ENCODE measurements around the gene MAST2. TPM values are rescaled to one million over a fixed set of nuclear protein-coding genes. Genes with fewer than 3 reads are reported as not detected.
"Not testable (repeated sequence)": the region's sequence is repeated elsewhere in the genome, so short reads cannot be mapped to it uniquely, and the experiment has no call there.

Gene MAST2
- total RNA-seq, 1 experiment from 2014 or later: 37.2 TPM

DNA sequence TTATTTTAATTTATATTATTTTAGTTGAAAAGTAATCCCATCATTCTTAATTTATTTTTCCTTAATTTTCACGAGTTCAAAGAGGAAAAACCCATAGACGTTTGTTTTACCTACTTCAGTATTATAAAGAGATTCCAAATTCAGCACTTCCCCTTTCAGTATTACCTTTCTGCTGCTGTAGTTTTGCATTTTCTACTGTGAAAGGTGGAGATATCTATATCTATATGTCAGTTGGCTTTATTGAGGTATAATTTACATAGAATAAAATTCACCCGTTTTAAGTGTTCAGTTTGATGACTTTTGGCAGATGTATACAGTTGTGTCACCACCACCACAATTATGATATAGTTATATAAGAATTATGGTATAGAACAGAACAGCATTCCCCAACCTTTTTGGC is 33.0 kb downstream of the MAST2 start (continued):
- TF ChIP-seq, protein P1, sequence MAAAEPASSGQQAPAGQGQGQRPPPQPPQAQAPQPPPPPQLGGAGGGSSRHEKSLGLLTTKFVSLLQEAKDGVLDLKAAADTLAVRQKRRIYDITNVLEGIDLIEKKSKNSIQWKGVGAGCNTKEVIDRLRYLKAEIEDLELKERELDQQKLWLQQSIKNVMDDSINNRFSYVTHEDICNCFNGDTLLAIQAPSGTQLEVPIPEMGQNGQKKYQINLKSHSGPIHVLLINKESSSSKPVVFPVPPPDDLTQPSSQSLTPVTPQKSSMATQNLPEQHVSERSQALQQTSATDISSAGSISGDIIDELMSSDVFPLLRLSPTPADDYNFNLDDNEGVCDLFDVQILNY (CRISPR knock-in tag; IDR thresholded peaks at IDR 0.05): no peak
- TF ChIP-seq ZNF671 (CRISPR knock-in tag; IDR thresholded peaks at IDR 0.05): no peak
- TF ChIP-seq, protein P2, sequence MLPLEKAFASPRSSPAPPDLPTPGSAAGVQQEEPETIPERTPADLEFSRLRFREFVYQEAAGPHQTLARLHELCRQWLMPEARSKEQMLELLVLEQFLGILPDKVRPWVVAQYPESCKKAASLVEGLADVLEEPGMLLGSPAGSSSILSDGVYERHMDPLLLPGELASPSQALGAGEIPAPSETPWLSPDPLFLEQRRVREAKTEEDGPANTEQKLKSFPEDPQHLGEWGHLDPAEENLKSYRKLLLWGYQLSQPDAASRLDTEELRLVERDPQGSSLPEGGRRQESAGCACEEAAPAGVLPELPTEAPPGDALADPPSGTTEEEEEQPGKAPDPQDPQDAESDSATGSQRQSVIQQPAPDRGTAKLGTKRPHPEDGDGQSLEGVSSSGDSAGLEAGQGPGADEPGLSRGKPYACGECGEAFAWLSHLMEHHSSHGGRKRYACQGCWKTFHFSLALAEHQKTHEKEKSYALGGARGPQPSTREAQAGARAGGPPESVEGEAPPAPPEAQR (CRISPR knock-in tag; IDR thresholded peaks at IDR 0.05): no peak
- TF ChIP-seq FOXP1 (CRISPR knock-in tag; IDR thresholded peaks at IDR 0.05; ENCODE audit: borderline replicate concordance): no peak
- no peak for TF ChIP-seq RELA (CRISPR knock-in tag; IDR thresholded peaks at IDR 0.05; ENCODE audit: borderline replicate concordance)
- TF ChIP-seq, protein P3, sequence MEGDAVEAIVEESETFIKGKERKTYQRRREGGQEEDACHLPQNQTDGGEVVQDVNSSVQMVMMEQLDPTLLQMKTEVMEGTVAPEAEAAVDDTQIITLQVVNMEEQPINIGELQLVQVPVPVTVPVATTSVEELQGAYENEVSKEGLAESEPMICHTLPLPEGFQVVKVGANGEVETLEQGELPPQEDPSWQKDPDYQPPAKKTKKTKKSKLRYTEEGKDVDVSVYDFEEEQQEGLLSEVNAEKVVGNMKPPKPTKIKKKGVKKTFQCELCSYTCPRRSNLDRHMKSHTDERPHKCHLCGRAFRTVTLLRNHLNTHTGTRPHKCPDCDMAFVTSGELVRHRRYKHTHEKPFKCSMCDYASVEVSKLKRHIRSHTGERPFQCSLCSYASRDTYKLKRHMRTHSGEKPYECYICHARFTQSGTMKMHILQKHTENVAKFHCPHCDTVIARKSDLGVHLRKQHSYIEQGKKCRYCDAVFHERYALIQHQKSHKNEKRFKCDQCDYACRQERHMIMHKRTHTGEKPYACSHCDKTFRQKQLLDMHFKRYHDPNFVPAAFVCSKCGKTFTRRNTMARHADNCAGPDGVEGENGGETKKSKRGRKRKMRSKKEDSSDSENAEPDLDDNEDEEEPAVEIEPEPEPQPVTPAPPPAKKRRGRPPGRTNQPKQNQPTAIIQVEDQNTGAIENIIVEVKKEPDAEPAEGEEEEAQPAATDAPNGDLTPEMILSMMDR (IDR thresholded peaks at IDR 0.05): no peak
- TF ChIP-seq, protein P4, sequence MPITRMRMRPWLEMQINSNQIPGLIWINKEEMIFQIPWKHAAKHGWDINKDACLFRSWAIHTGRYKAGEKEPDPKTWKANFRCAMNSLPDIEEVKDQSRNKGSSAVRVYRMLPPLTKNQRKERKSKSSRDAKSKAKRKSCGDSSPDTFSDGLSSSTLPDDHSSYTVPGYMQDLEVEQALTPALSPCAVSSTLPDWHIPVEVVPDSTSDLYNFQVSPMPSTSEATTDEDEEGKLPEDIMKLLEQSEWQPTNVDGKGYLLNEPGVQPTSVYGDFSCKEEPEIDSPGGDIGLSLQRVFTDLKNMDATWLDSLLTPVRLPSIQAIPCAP (CRISPR knock-in tag; IDR thresholded peaks at IDR 0.05): no peak
- TF ChIP-seq FOXJ3 (CRISPR knock-in tag; IDR thresholded peaks at IDR 0.05; ENCODE audit: borderline replicate concordance): no peak

DNA sequence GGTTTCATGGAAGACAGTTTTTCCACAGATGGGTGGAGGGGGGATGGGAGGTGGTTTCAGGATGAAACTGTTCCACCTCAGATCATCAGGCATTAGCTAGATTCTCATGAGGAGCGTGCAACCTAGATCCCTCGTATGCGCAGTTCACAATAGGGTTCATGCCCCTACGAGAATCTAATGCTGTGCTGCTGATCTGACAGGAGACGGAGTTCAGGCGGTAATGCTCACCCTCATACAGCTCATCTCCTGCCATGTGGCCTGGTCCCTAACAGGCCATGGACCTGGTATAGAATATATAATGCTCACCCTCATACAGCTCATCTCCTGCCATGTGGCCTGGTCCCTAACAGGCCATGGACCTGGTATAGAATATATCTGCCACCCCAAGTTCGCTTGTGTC is 33.4 kb downstream of the MAST2 start:
- H3K27ac Mint-ChIP-seq; POLR2A ChIA-PET; ATAC-seq; H3K27me3 Mint-ChIP-seq (ENCODE audit: low read depth); H3K4me3 Mint-ChIP-seq; CTCF ChIA-PET; H3K9me3 Mint-ChIP-seq; DNase-seq (ENCODE audit: low spot score); H3K4me1 Mint-ChIP-seq: not testable (repeated sequence)
- peaks cover 10% of the 10 kb centered on the region; the same call in 1 of the 2 replicates for H3K36me3 Mint-ChIP-seq

DNA sequence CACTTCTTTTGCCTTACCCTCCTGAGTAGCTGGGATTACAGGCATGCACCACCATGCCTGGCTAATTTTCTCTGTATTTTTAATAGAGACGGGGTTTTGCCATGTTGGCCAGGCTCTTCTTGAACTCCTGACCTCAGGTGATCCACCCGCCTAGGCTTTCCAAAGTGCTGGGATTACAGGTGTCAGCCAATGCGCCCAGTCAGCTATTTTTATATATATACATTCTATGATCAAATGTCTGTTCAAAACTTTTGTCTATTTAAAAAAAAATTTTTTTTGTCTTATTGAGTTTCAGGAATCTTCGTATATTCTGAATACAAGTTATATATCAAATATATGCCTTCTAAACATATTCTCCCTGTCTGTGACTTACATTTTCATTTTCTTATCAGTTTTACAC is 34.9 kb downstream of the MAST2 start:
- H3K4me1 Mint-ChIP-seq; H3K4me3 Mint-ChIP-seq; DNase-seq (ENCODE audit: low spot score); POLR2A ChIA-PET; H3K27ac Mint-ChIP-seq; CTCF ChIA-PET; ATAC-seq; H3K27me3 Mint-ChIP-seq (ENCODE audit: low read depth); H3K36me3 Mint-ChIP-seq; H3K9me3 Mint-ChIP-seq: not testable (repeated sequence)

DNA sequence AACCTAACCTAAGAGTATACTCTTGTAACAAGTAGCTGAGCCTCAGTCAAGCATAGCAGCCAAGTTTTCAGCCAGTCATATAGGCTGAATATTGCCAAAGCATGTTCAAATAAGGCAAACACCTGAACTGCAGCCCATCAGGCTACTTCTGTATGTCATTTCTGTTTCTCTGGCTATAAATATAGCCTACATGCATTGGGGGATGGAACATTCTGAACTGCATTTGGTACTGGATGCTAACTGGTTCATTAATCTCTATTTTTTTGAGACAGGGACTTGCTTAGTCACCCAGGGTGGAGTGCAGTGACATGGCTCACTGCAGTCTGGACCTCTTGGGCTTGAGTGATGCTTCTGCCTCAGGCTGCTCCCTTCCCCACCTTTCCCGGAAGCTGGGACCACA is 37.3 kb downstream of the MAST2 start:
- H3K4me1 Mint-ChIP-seq: 0 out of 2 replicates have a peak, but pooled peaks cover 4% of the 10 kb centered on the region
- no peak for TF ChIP-seq ATF1 (CRISPR knock-in tag; IDR thresholded peaks at IDR 0.05)
- no peak for TF ChIP-seq SMAD3 (CRISPR knock-in tag; IDR thresholded peaks at IDR 0.05; ENCODE audit: borderline replicate concordance)
- TF ChIP-seq SOX15 (CRISPR knock-in tag; IDR thresholded peaks at IDR 0.05): no peak
- no peak for TF ChIP-seq NR1H2 (CRISPR knock-in tag; IDR thresholded peaks at IDR 0.05)
- ChIA-PET POLR2A (no interaction called here), CTCF (interaction anchor here (1.2 kb wide), 1 partner anchor 14 kb away, joined by 3 read pairs; no protein-coding TSS in a partner anchor)
- H3K36me3 Mint-ChIP-seq: no peaks in the 10 kb centered on the region
- H3K27ac Mint-ChIP-seq: no peak overlapping the region
- DNase-seq (ENCODE audit: low spot score) (no peak), ATAC-seq (no peak)
- no peak overlapping the region for H3K4me3 Mint-ChIP-seq
- no peaks in the 10 kb centered on the region for H3K9me3 Mint-ChIP-seq
- no peaks in the 10 kb centered on the region for H3K27me3 Mint-ChIP-seq (ENCODE audit: low read depth)

DNA sequence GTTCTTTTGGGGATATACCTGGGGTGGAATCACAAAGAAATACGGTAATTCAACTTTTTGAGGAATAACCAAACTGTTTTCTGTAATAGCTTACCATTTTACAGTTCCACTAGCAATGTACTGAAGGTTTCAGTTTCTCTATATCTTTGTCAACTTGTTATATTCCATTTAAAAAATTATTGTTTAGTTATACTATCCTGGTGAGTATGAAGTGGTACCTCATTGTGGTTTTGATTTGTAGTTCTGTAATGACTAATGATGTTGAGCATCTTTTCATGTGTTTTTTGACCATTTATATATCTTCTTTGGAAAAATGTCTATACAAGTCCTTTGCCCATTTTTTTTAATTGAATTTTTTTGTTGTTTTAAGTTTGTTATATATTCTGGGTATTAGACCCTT is 39.4 kb downstream of the MAST2 start:
- no peak for DNase-seq (ENCODE audit: low spot score)
- H3K27me3 Mint-ChIP-seq (ENCODE audit: low read depth): no peaks in the 10 kb centered on the region
- CTCF ChIA-PET: no interaction called here
- peaks cover 7% of the 10 kb centered on the region for H3K4me1 Mint-ChIP-seq
- POLR2A ChIA-PET: no interaction called here
- H3K27ac Mint-ChIP-seq: no peak overlapping the region
- H3K36me3 Mint-ChIP-seq: no peaks in the 10 kb centered on the region
- ATAC-seq: no peak
- no peaks in the 10 kb centered on the region for H3K9me3 Mint-ChIP-seq
- TF ChIP-seq ZNF671 (CRISPR knock-in tag; IDR thresholded peaks at IDR 0.05) (no peak), CREM (CRISPR knock-in tag; IDR thresholded peaks at IDR 0.05) (no peak), RELA (CRISPR knock-in tag; IDR thresholded peaks at IDR 0.05; ENCODE audit: borderline replicate concordance) (no peak), OVOL2 (CRISPR knock-in tag; IDR thresholded peaks at IDR 0.05; ENCODE audit: borderline replicate concordance) (no peak), FOXJ3 (CRISPR knock-in tag; IDR thresholded peaks at IDR 0.05; ENCODE audit: borderline replicate concordance) (no peak), TCF7 (CRISPR knock-in tag; IDR thresholded peaks at IDR 0.05; ENCODE audit: low read depth) (no peak), NR3C1 (CRISPR knock-in tag; conservative IDR thresholded peaks at IDR 0.05; ENCODE audit: low read depth) (no peak)
- TF ChIP-seq, protein P3 (IDR thresholded peaks at IDR 0.05): no peak
- no peak overlapping the region for H3K4me3 Mint-ChIP-seq
